Omental fat pad (tissue), 4 donors: ENCODE measurements around the gene WFDC2. TPM values are rescaled to one million over a fixed set of nuclear protein-coding genes. Genes with fewer than 3 reads are reported as not detected.

Source experiments
- ATAC-seq: fragments of 150-250 bp; one replicate; pipeline ENCODE4 v1.9.1; 2016; ENCODE audit warnings: mild to moderate bottlenecking, moderate library complexity; ENCODE audit not compliant: low FRiP score
- DNase-seq: peaks from one replicate; pipeline ENCODE4 v3.0.0-alpha.2; 2019; ENCODE audit warnings: low spot score
- CTCF ChIP-seq, 3 donors: fragments of 450-650 bp; IDR thresholded peaks; one replicate each; pipeline ENCODE4 v1.5.1; 2016 to 2017; ENCODE audit warnings: antibody characterized with exemption in 3 of 3, mild to moderate bottlenecking in 3 of 3, moderate library complexity in 2 of 3
- total RNA-seq, 4 donors: library from RNA; depleted of rRNA; stranded (reverse); fragments of >200 nt; gene quantifications; one replicate each; pipeline ENCODE4 v1.1.0, GENCODE V29; 2016

WFDC2 gene
- total RNA-seq, 4 donors from 2014 or later: 3.0 to 8.4 (median 7.0) TPM

GRCh38 chr20:45429618-45430017 lies 39.9 kb upstream of the WFDC2 start:
- ATAC-seq (no peak), DNase-seq (no peak)
- TF ChIP-seq CTCF (IDR thresholded peaks at IDR 0.05): no peak

DNA sequence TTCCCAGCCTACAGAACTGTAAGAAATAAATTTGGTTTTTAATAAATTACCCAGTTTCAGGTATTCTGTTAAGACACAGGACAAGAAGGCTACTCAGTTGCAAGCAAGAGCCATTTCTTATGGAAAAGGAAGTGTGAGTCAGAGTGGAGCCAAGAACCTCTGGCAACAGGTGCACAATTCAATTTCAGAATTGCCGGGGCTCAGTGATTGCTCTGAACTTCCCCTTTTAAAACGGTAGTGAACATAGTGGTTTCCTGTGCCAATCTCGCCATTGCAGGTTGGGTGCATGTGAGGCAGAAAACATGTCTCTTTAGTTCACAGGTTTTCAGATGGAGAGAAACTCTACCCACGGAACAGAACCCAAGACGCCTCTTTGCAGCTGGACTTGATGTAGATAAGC lies 37.3 kb upstream of the WFDC2 start:
- ATAC-seq (no peak), DNase-seq (no peak)
- no peak for TF ChIP-seq CTCF (IDR thresholded peaks at IDR 0.05)

DNA sequence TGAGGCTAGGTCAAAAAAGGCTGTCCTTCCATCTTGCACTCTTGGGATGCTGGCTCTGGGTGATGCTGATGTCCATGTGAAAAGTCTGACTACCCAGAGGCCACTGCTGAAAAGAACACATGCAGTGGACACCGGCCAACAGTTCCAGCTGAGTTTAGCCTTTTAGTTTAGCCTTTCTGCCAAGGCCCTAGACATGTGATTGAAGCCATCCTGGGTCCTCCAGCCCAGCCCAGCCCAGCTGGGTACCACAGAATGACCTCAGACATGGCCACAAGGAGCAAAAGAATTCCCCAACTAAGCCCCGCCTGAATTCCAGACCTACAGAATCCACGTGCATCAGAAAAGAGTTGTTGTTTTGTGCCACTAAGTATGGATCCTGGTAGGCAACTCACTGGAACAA lies 36.2 kb upstream of the WFDC2 start:
- DNase-seq: no peak
- TF ChIP-seq CTCF (IDR thresholded peaks at IDR 0.05): no peak

GRCh38 chr20:45433976-45434375 lies 35.6 kb upstream of the WFDC2 start:
- ATAC-seq: no peak
- no peak for TF ChIP-seq CTCF (IDR thresholded peaks at IDR 0.05)

More for the DNA sequence above, 36.2 kb upstream of the WFDC2 start:
- ATAC-seq: no peak

GRCh38 chr20:45436732-45437485 lies 32.6 kb upstream of the WFDC2 start:
- peak in 2 of 3 donors; percentile 44 to 66 for TF ChIP-seq CTCF (IDR thresholded peaks at IDR 0.05)
- DNase-seq (peak; percentile 76), ATAC-seq (peak; percentile 99)

More at GRCh38 chr20:45433976-45434375, 35.6 kb upstream of the WFDC2 start:
- no peak for DNase-seq

- no peak for TF ChIP-seq CTCF (IDR thresholded peaks at IDR 0.05)
- DNase-seq: no peak
Observed at GRCh38 chr20:45440424-45440823, 29.1 kb upstream of the WFDC2 start.

More at GRCh38 chr20:45440424-45440823, 29.1 kb upstream of the WFDC2 start:
- no peak for ATAC-seq
